HK-2 (cell line): ENCODE measurements around the gene DMKN.

Experiments
- DNase-seq: peaks from one replicate; pipeline ENCODE4 v3.0.0-alpha.2; 2018; ENCODE audit not compliant: unreplicated experiment

The DMKN gene

GRCh38 chr19:35524181-35524837 lies 10.9 kb upstream of the DMKN start:
- no peak for DNase-seq

GRCh38 chr19:35522745-35523327 lies 9.4 kb upstream of the DMKN start:
- no peak for DNase-seq

GRCh38 chr19:35521124-35521743 lies 7.8 kb upstream of the DMKN start:
- no peak for DNase-seq

GRCh38 chr19:35519291-35519690 lies 5.8 kb upstream of the DMKN start:
- no peak for DNase-seq

GRCh38 chr19:35518313-35518712 lies 4.9 kb upstream of the DMKN start:
- DNase-seq = peak; percentile 59

GRCh38 chr19:35517342-35517741 lies 3.9 kb upstream of the DMKN start:
- DNase-seq = no peak

GRCh38 chr19:35516310-35516709 lies 2.9 kb upstream of the DMKN start:
- no peak for DNase-seq

GRCh38 chr19:35514282-35514809 lies 897 bp upstream of the DMKN start:
- DNase-seq = peak; percentile 38

- DNase-seq = no peak
Measured at GRCh38 chr19:35512831-35513627, 420 bp downstream of the DMKN start.

GRCh38 chr19:35511337-35511736 lies 2.1 kb downstream of the DMKN start:
- no peak for DNase-seq

- DNase-seq = no peak
Measured at GRCh38 chr19:35510626-35510964, 2.9 kb downstream of the DMKN start.

- DNase-seq = peak; percentile 92
Measured at GRCh38 chr19:35509861-35510625, 3.4 kb downstream of the DMKN start.

- DNase-seq = peak; percentile 71
Measured at GRCh38 chr19:35509018-35509652, 4.3 kb downstream of the DMKN start.

- no peak for DNase-seq
Measured at GRCh38 chr19:35508129-35508528, 5.3 kb downstream of the DMKN start.

GRCh38 chr19:35507561-35507960 lies 5.9 kb downstream of the DMKN start:
- no peak for DNase-seq

GRCh38 chr19:35506011-35506410 lies 7.4 kb downstream of the DMKN start:
- DNase-seq = no peak

GRCh38 chr19:35502751-35503150 lies 10.7 kb downstream of the DMKN start:
- no peak for DNase-seq

GRCh38 chr19:35501684-35502083 lies 11.8 kb downstream of the DMKN start:
- no peak for DNase-seq

- no peak for DNase-seq
Measured at GRCh38 chr19:35500611-35501010, 12.8 kb downstream of the DMKN start.

GRCh38 chr19:35498984-35499527 lies 14.4 kb downstream of the DMKN start:
- DNase-seq = no peak

- no peak for DNase-seq
Measured at GRCh38 chr19:35498220-35498619, 15.2 kb downstream of the DMKN start.
